Endothelial cell of umbilical vein (primary cell): ENCODE results near the gene LDLRAD4. TPM values are rescaled to one million over a fixed set of nuclear protein-coding genes. Genes with fewer than 3 reads are reported as not detected.

Experiments used
- BruUV-seq: library from RNA; stranded (reverse); fragments of 400-500 nt; replicated peaks from 2 replicates; lab custom pipeline; 2021; lab: Mats Ljungman, UMichigan
- CTCF ChIA-PET: fragments of 300-600, 350-600 bp; sonication (Branson Sonifier 250); formaldehyde crosslinking; loops from one replicate; lab custom pipeline; 2021; ENCODE audit warnings: antibody characterized with exemption, inconsistent platforms; lab: Charles Lee
- POLR2A ChIA-PET: fragments of 300-600, 350-600 bp; sonication (Branson Sonifier 250); formaldehyde crosslinking; loops from one replicate; lab custom pipeline; 2021; ENCODE audit warnings: antibody characterized with exemption, inconsistent platforms; lab: Charles Lee
- DNase-seq: peaks from one replicate; pipeline ENCODE4 v3.0.0-alpha.2; 2011; ENCODE audit warnings: low read depth, low spot score
- FAIRE-seq: peaks from 2 replicates; lab custom pipeline; 2011; peaks lifted over from hg19 to GRCh38; lab: Jason Lieb, UNC
- H2AFZ ChIP-seq: 2 replicates; pipeline ENCODE4 v1.6.0; 2012; ENCODE audit warnings: low read depth, low read length, control low read depth, inconsistent platforms
- H3K27ac ChIP-seq: 2 replicates; pipeline ENCODE4 v1.5.1; 2011; ENCODE audit warnings: low read depth, mild to moderate bottlenecking, control low read depth, low read length, moderate library complexity; ENCODE audit not compliant: insufficient read depth
- H3K27me3 ChIP-seq, 2 experiments: 2 replicates each; pipeline versions ENCODE4 v1.6.0 to v1.6.1; 2011; ENCODE audit warnings: low read length in 2 of 2, mixed read lengths in 1 of 2; ENCODE audit not compliant: control insufficient read depth in 2 of 2, insufficient read depth in 2 of 2
- H3K36me3 ChIP-seq, 2 experiments: 2 replicates in 1 of 2; 3 replicates in 1 of 2; pipeline ENCODE4 v1.5.1; 2011; ENCODE audit warnings: low read length in 2 of 2, mild to moderate bottlenecking in 1 of 2, moderate library complexity in 1 of 2; ENCODE audit not compliant: control insufficient read depth in 2 of 2, insufficient read depth in 2 of 2; ENCODE audit errors: extremely low read depth in 1 of 2
- H3K4me1 ChIP-seq: 3 replicates; pipeline ENCODE4 v1.5.1; 2011; ENCODE audit warnings: mild to moderate bottlenecking, low read length; ENCODE audit not compliant: control insufficient read depth, insufficient read depth; ENCODE audit errors: extremely low read depth
- H3K4me2 ChIP-seq: 2 replicates; pipeline ENCODE4 v1.6.1; 2011; ENCODE audit warnings: low read length, control low read depth, mixed read lengths; ENCODE audit not compliant: insufficient read depth
- H3K4me3 ChIP-seq, 3 experiments: fragments of 200-600 bp in 1 of 3; sonication (generic), shearing (Covaris generic) in 1 of 3; replicated peaks in 1 of 3; 2 replicates each; pipeline ENCODE4 v1.5.1; 2011 to 2016; ENCODE audit warnings: control low read depth in 3 of 3, low read length in 3 of 3, mild to moderate bottlenecking in 2 of 3, inconsistent platforms in 1 of 3, low read depth in 1 of 3, moderate library complexity in 1 of 3; ENCODE audit not compliant: insufficient read depth in 1 of 3
- H3K79me2 ChIP-seq: 2 replicates; pipeline ENCODE4 v1.6.0; 2012; ENCODE audit warnings: low read length, inconsistent platforms; ENCODE audit not compliant: control insufficient read depth, insufficient read depth
- H3K9ac ChIP-seq: replicated peaks from 2 replicates; pipeline ENCODE3; 2011; ENCODE audit warnings: low read length, control low read depth; ENCODE audit not compliant: insufficient read depth; ENCODE audit errors: extremely low read depth
- H3K9me1 ChIP-seq: replicated peaks from 3 replicates; pipeline ENCODE4 v1.6.0; 2011; ENCODE audit warnings: mild to moderate bottlenecking, low read length; ENCODE audit not compliant: control insufficient read depth, insufficient read depth; ENCODE audit errors: extremely low read depth
- H3K9me3 ChIP-seq: replicated peaks from 2 replicates; pipeline ENCODE4 v1.5.1; 2012; ENCODE audit warnings: low read length, inconsistent platforms; ENCODE audit not compliant: control insufficient read depth, insufficient read depth
- H4K20me1 ChIP-seq: replicated peaks from 2 replicates; pipeline ENCODE3; 2011; ENCODE audit warnings: mild to moderate bottlenecking, low read length; ENCODE audit not compliant: control insufficient read depth, insufficient read depth; ENCODE audit errors: extremely low read depth
- CTCF ChIP-seq, 2 donors: IDR thresholded peaks; 1 replicate in 1 of 2; 2 replicates in 1 of 2; pipeline ENCODE4 v1.5.1; 2011; ENCODE audit warnings: low read length in 2 of 2, mild to moderate bottlenecking in 2 of 2, moderate library complexity in 2 of 2, control low read depth in 1 of 2, inconsistent platforms in 1 of 2, low read depth in 1 of 2; ENCODE audit not compliant: insufficient read depth in 1 of 2; ENCODE audit errors: extremely low read depth in 1 of 2
- EZH2 ChIP-seq: IDR thresholded peaks from 2 replicates; pipeline ENCODE4 v1.6.1; 2012; ENCODE audit warnings: borderline replicate concordance, low read depth, mild to moderate bottlenecking, moderate library complexity, low read length, inconsistent platforms; ENCODE audit not compliant: severe bottlenecking
- FOS ChIP-seq: IDR thresholded peaks from 2 replicates; pipeline ENCODE4 v1.6.1; 2011; ENCODE audit warnings: mild to moderate bottlenecking, low read length, moderate library complexity, borderline replicate concordance; ENCODE audit not compliant: insufficient read depth
- GATA2 ChIP-seq: IDR thresholded peaks from 2 replicates; pipeline ENCODE4 v1.7.0; 2011; ENCODE audit warnings: low read depth, mild to moderate bottlenecking, moderate library complexity, mixed read lengths, low read length; ENCODE audit not compliant: insufficient read length, insufficient read depth
- JUN ChIP-seq: IDR thresholded peaks from 2 replicates; pipeline ENCODE4 v1.6.1; 2011; ENCODE audit warnings: borderline replicate concordance, low read depth; ENCODE audit not compliant: insufficient read length, insufficient read depth
- MAX ChIP-seq: IDR thresholded peaks from 2 replicates; pipeline ENCODE4 v1.6.1; 2011; ENCODE audit not compliant: insufficient read depth, insufficient read length
- MYC ChIP-seq: IDR thresholded peaks from one replicate; pipeline ENCODE4 v1.6.1; 2011; ENCODE audit warnings: mild to moderate bottlenecking, low read depth, low read length
- POLR2A ChIP-seq: IDR thresholded peaks from 2 replicates; pipeline ENCODE4 v1.6.1; 2012; ENCODE audit warnings: low read depth, mild to moderate bottlenecking, control low read depth, low read length
- POLR2AphosphoS5 ChIP-seq: IDR thresholded peaks from 2 replicates; pipeline ENCODE4 v1.6.1; 2012; ENCODE audit warnings: low read depth, mild to moderate bottlenecking, control low read depth, low read length, moderate library complexity; ENCODE audit not compliant: insufficient read depth
- dilution Hi-C: fragments of 300-500 bp; cut with MboI; formaldehyde crosslinking; loops from one replicate; pipeline ENCODE4 v1.15.0; 2019; ENCODE audit warnings: low sequenced_read_pairs; ENCODE audit not compliant: extremely low pct_ligation_motif_present
- intact Hi-C: fragments of 100-400 bp; cut with micrococcal nuclease; formaldehyde crosslinking; loops from one replicate; pipeline ENCODE4 v1.10.0; 2022
- polyA plus RNA-seq, 4 experiments: library from polyadenylated mRNA; depleted of rRNA in 3 of 4; stranded (reverse) in 3 of 4; unstranded in 1 of 4; fragments of >200 nt; gene quantifications; 2 replicates each; pipeline versions ENCODE4 v1.2.1 to v1.2.3, GENCODE V29; 2011 to 2012; ENCODE audit warnings: missing spikeins in 1 of 4
- total RNA-seq: library from RNA; stranded (reverse); gene quantifications from 2 replicates; pipeline ENCODE4 v1.2.3, GENCODE V29; 2021

Gene LDLRAD4
- total and polyA plus RNA-seq, 2 donors (not counting 3 experiments of a cell fraction or from before 2014, with no cell fraction given) = 5.2 to 6.5 TPM

- no peaks in the 10 kb centered on the region for H4K20me1 ChIP-seq
- TF ChIP-seq CTCF (IDR thresholded peaks at IDR 0.05; ENCODE audit: extremely low read depth in 1 of 2, insufficient read depth in 1 of 2, low read depth in 1 of 2, low read length in 2 of 2) (no peak), GATA2 (no peak), MAX (no peak), POLR2A (no peak), EZH2 (no peak), JUN (no peak), POLR2AphosphoS5 (no peak), MYC (no peak), FOS (no peak)
- H3K4me2 ChIP-seq = no peak overlapping the region
- intact Hi-C loops = no loop called here
- no peaks in the 10 kb centered on the region for H3K4me1 ChIP-seq
- H3K79me2 ChIP-seq = no peaks in the 10 kb centered on the region
- DNase-seq (no peak), FAIRE-seq (no peak)
- H3K9me3 ChIP-seq = no peaks in the 10 kb centered on the region
- H3K36me3 ChIP-seq = no peaks in the 10 kb centered on the region
- no peak overlapping the region for H3K27ac ChIP-seq
- H2AFZ ChIP-seq = no peak overlapping the region
- H3K9ac ChIP-seq = no peak overlapping the region
- BruUV-seq = no TSS peak
- no peak overlapping the region for H3K4me3 ChIP-seq
- no peaks in the 10 kb centered on the region for H3K9me1 ChIP-seq
- H3K27me3 ChIP-seq = peaks cover 0 to 4% of the 10 kb centered on the region in 2 experiments
- ChIA-PET CTCF (no interaction called here), POLR2A (no interaction called here)
- dilution Hi-C loops = no loop called here
Observed at GRCh38 chr18:13194239-13194638, 24.3 kb upstream of the LDLRAD4 start.
